Transverse colon (tissue), 4 donors: ENCODE measurements around the gene TBL1X.

Source experiments
- CTCF ChIP-seq, 5 experiments: fragments of 200-600 bp in 3 of 5; fragments of 450-650 bp in 2 of 5; sonication (generic) in 3 of 5; IDR thresholded peaks; 1 replicate in 2 of 5; 2 replicates in 3 of 5; pipeline ENCODE4 v1.5.1; 2016 to 2017; ENCODE audit warnings: antibody characterized with exemption in 5 of 5, inconsistent platforms in 3 of 5, mild to moderate bottlenecking in 2 of 5, moderate library complexity in 1 of 5
- EP300 ChIP-seq: sonication (generic); formaldehyde crosslinking; IDR thresholded peaks from one replicate; pipeline ENCODE4 v1.6.1; 2017; ENCODE audit warnings: antibody characterized with exemption, low read depth
- POLR2AphosphoS5 ChIP-seq, 3 donors: sonication (generic); formaldehyde crosslinking; IDR thresholded peaks; one replicate each; pipeline ENCODE4 v1.6.1; 2016; ENCODE audit warnings: antibody characterized with exemption in 3 of 3

GRCh38 chrX:9676306-9676705 is 211.4 kb downstream of the TBL1X start:
- TF ChIP-seq CTCF (IDR thresholded peaks at IDR 0.05): no peak
- TF ChIP-seq EP300: no peak
- no peak for TF ChIP-seq POLR2AphosphoS5 (IDR thresholded peaks at IDR 0.05)
